IMR-90 (cell line): ENCODE results near the gene ALOXE3. TPM values are rescaled to one million over a fixed set of nuclear protein-coding genes. Genes with fewer than 3 reads are reported as not detected.

ENCODE experiments used
- ATAC-seq: fragments of 200-7000 bp; cut with Tn5 transposase; 2 replicates; pipeline ENCODE4 v1.9.1; 2020; ENCODE audit warnings: low read depth, mild to moderate bottlenecking, moderate library complexity
- BruUV-seq: library from RNA; stranded (reverse); fragments of 400-500 nt; replicated peaks from 2 replicates; lab custom pipeline; 2021; lab: Mats Ljungman, UMichigan
- CTCF ChIA-PET: fragments of 300-600 bp; formaldehyde crosslinking; extraction: SDS; loops from one replicate; lab custom pipeline; 2021; ENCODE audit warnings: antibody characterized with exemption; lab: Yijun Ruan, JAX
- POLR2A ChIA-PET: fragments of 300-600 bp; sonication (Branson Sonifier 250); formaldehyde crosslinking; loops from one replicate; lab custom pipeline; 2022; ENCODE audit warnings: antibody characterized with exemption; ENCODE audit not compliant: unreplicated experiment; lab: Charles Lee
- DNase-seq: peaks from one replicate; pipeline ENCODE4 v3.0.0; 2013
- H2AFZ ChIP-seq: replicated peaks from 2 replicates; pipeline ENCODE3; 2013; ENCODE audit warnings: low read length, mild to moderate bottlenecking; ENCODE audit not compliant: poor library complexity
- H2AK5ac ChIP-seq: 2 replicates; pipeline ENCODE4 v1.6.1; 2013; ENCODE audit warnings: low read depth, low read length, inconsistent platforms
- H2AK9ac ChIP-seq: replicated peaks from 2 replicates; pipeline ENCODE3; 2013; ENCODE audit warnings: mild to moderate bottlenecking, low read depth, low read length, moderate library complexity; ENCODE audit not compliant: poor library complexity
- H2BK120ac ChIP-seq: 2 replicates; pipeline ENCODE4 v1.6.1; 2013; ENCODE audit warnings: low read depth, low read length, inconsistent platforms
- H2BK15ac ChIP-seq: 3 replicates; pipeline ENCODE4 v1.6.1; 2013; ENCODE audit warnings: low read depth, low read length, inconsistent platforms
- H2BK20ac ChIP-seq: 2 replicates; pipeline ENCODE4 v1.6.1; 2013; ENCODE audit warnings: low read depth, mild to moderate bottlenecking, inconsistent platforms, low read length, moderate library complexity
- H2BK5ac ChIP-seq: 2 replicates; pipeline ENCODE4 v1.6.1; 2013; ENCODE audit warnings: mild to moderate bottlenecking, low read depth, low read length, inconsistent platforms; ENCODE audit not compliant: poor library complexity, severe bottlenecking
- H3K14ac ChIP-seq: replicated peaks from 2 replicates; pipeline ENCODE4 v1.6.1; 2013; ENCODE audit warnings: low read depth, low read length, inconsistent platforms
- H3K18ac ChIP-seq: 2 replicates; pipeline ENCODE4 v1.6.1; 2013; ENCODE audit warnings: low read depth, low read length, control low read depth
- H3K23ac ChIP-seq: 2 replicates; pipeline ENCODE4 v1.6.1; 2013; ENCODE audit warnings: low read depth, low read length, inconsistent platforms
- H3K27ac ChIP-seq: 2 replicates; pipeline ENCODE4 v1.5.1; 2013; ENCODE audit warnings: mild to moderate bottlenecking, control low read depth, low read length; ENCODE audit not compliant: insufficient read depth
- H3K27me3 ChIP-seq: 2 replicates; pipeline ENCODE4 v1.6.1; 2013; ENCODE audit warnings: low read length; ENCODE audit not compliant: control insufficient read depth, insufficient read depth
- H3K36me3 ChIP-seq: 2 replicates; pipeline ENCODE4 v1.6.1; 2013; ENCODE audit warnings: low read length, mixed read lengths; ENCODE audit not compliant: control insufficient read depth, insufficient read depth
- H3K4ac ChIP-seq: 2 replicates; pipeline ENCODE4 v1.6.1; 2013; ENCODE audit warnings: low read depth, low read length, inconsistent platforms
- H3K4me1 ChIP-seq: 2 replicates; pipeline ENCODE4 v1.6.1; 2013; ENCODE audit warnings: low read length, mixed read lengths; ENCODE audit not compliant: control insufficient read depth, insufficient read depth
- H3K4me2 ChIP-seq: 2 replicates; pipeline ENCODE4 v1.6.1; 2013; ENCODE audit warnings: low read depth, mild to moderate bottlenecking, control low read depth, low read length, moderate library complexity
- H3K4me3 ChIP-seq: 2 replicates; pipeline ENCODE4 v1.5.1; 2013; ENCODE audit warnings: low read depth, mild to moderate bottlenecking, control low read depth, low read length, moderate library complexity; ENCODE audit not compliant: insufficient read depth
- H3K56ac ChIP-seq: 2 replicates; pipeline ENCODE4 v1.6.1; 2013; ENCODE audit warnings: low read length, inconsistent platforms; ENCODE audit not compliant: insufficient read depth; ENCODE audit errors: extremely low read depth
- H3K79me1 ChIP-seq, 2 experiments: 2 replicates each; pipeline ENCODE4 v1.6.1; 2013; ENCODE audit warnings: low read length in 2 of 2, inconsistent platforms in 1 of 2, low read depth in 1 of 2
- H3K9ac ChIP-seq: 2 replicates; pipeline ENCODE4 v1.6.1; 2013; ENCODE audit warnings: low read depth, low read length, control low read depth
- H3K9me1 ChIP-seq: 2 replicates; pipeline ENCODE4 v1.6.1; 2013; ENCODE audit warnings: low read length, inconsistent platforms; ENCODE audit not compliant: insufficient read depth
- H3K9me3 ChIP-seq: 2 replicates; pipeline ENCODE4 v1.6.1; 2013; ENCODE audit warnings: low read length; ENCODE audit not compliant: control insufficient read depth, insufficient read depth
- H4K20me1 ChIP-seq: 2 replicates; pipeline ENCODE4 v1.6.1; 2013; ENCODE audit warnings: low read length, inconsistent platforms; ENCODE audit not compliant: insufficient read depth
- H4K5ac ChIP-seq: 2 replicates; pipeline ENCODE4 v1.6.1; 2013; ENCODE audit warnings: mild to moderate bottlenecking, low read depth, low read length, control low read depth
- H4K8ac ChIP-seq, 2 experiments: 2 replicates each; pipeline ENCODE4 v1.6.1; 2013; ENCODE audit warnings: low read depth in 2 of 2, low read length in 2 of 2, control low read depth in 1 of 2, inconsistent platforms in 1 of 2
- H4K91ac ChIP-seq: 2 replicates; pipeline ENCODE4 v1.6.1; 2013; ENCODE audit warnings: low read depth, low read length, inconsistent platforms; ENCODE audit not compliant: insufficient read depth
- BHLHE40 ChIP-seq: fragments of 150-350 bp; IDR thresholded peaks from 2 replicates; pipeline ENCODE4 v1.6.1; 2016; ENCODE audit warnings: mild to moderate bottlenecking, low read depth, low read length
- CEBPB ChIP-seq: IDR thresholded peaks from 2 replicates; pipeline ENCODE4 v1.6.1; 2012; ENCODE audit warnings: low read depth, low read length, improper control_type of control experiment
- CHD1 ChIP-seq: IDR thresholded peaks from 2 replicates; pipeline ENCODE4 v1.6.1; 2012; ENCODE audit warnings: low read depth, low read length, improper control_type of control experiment
- CTCF ChIP-seq: conservative IDR thresholded peaks from 2 replicates; pipeline ENCODE4 v1.5.1; 2012; ENCODE audit warnings: mild to moderate bottlenecking, low read depth, low read length, improper control_type of control experiment
- ELK1 ChIP-seq: fragments of 150-350 bp; IDR thresholded peaks from 2 replicates; pipeline ENCODE4 v1.6.1; 2016; ENCODE audit warnings: low read depth, mild to moderate bottlenecking, low read length, moderate library complexity, borderline replicate concordance
- FOS ChIP-seq: fragments of 150-350 bp; IDR thresholded peaks from 2 replicates; pipeline ENCODE4 v1.6.1; 2016; ENCODE audit warnings: low read depth, low read length
- MAFK ChIP-seq: IDR thresholded peaks from 2 replicates; pipeline ENCODE4 v1.6.1; 2012; ENCODE audit warnings: low read depth, low read length, improper control_type of control experiment
- MXI1 ChIP-seq: IDR thresholded peaks from 2 replicates; pipeline ENCODE4 v1.6.1; 2012; ENCODE audit warnings: low read depth, mild to moderate bottlenecking, low read length, moderate library complexity, borderline replicate concordance
- NFE2L2 ChIP-seq: fragments of 150-350 bp; IDR thresholded peaks from 2 replicates; pipeline ENCODE4 v1.6.1; 2016; ENCODE audit warnings: low read depth, mild to moderate bottlenecking, low read length
- POLR2A ChIP-seq: IDR thresholded peaks from 2 replicates; pipeline ENCODE4 v1.6.1; 2012; ENCODE audit warnings: mild to moderate bottlenecking, low read depth, low read length
- RAD21 ChIP-seq: IDR thresholded peaks from 2 replicates; pipeline ENCODE4 v1.6.1; 2012; ENCODE audit warnings: low read length, improper control_type of control experiment
- RFX5 ChIP-seq: IDR thresholded peaks from 2 replicates; pipeline ENCODE4 v1.8.0; 2012; ENCODE audit warnings: low read depth, mild to moderate bottlenecking, low read length, moderate library complexity
- SMC3 ChIP-seq: fragments of 150-350 bp; IDR thresholded peaks from 2 replicates; pipeline ENCODE4 v1.6.1; 2016; ENCODE audit warnings: low read depth, mild to moderate bottlenecking, antibody characterized with exemption, low read length, moderate library complexity
- USF2 ChIP-seq: fragments of 150-350 bp; IDR thresholded peaks from 2 replicates; pipeline ENCODE4 v1.6.1; 2017; ENCODE audit warnings: mild to moderate bottlenecking, antibody characterized with exemption, low read length, low read depth
- WGBS, 2 experiments: methylation state at CpG; one replicate each; pipeline versions ENCODE4 v1.1.5 to v1.1.7; 2013; ENCODE audit warnings: missing lambda C conversion rate in 2 of 2; ENCODE audit not compliant: insufficient read length in 1 of 2; ENCODE audit errors: extremely low coverage in 2 of 2; 5-methylcytosine and 5-hydroxymethylcytosine counted together
- dilution Hi-C: fragments of 300-500 bp; cut with HindIII; formaldehyde crosslinking; loops from one replicate; pipeline ENCODE4 v1.14.3; 2018; ENCODE audit warnings: low sequenced_read_pairs; ENCODE audit not compliant: unreplicated experiment
- in situ Hi-C: fragments of 300-500 bp; cut with MboI; formaldehyde crosslinking; loops from 3 replicates; pipeline ENCODE4 v1.14.3; 2019; ENCODE audit warnings: low sequenced_read_pairs, inconsistent platforms, mixed read lengths
- intact Hi-C: fragments of 100-400 bp; cut with micrococcal nuclease; formaldehyde crosslinking; loops from 2 replicates; pipeline ENCODE4 v1.10.0; 2022
- polyA plus RNA-seq, 3 experiments: library from polyadenylated mRNA; depleted of rRNA; stranded (reverse); fragments of >200 nt; gene quantifications; 2 replicates each; pipeline ENCODE4 v1.2.3, GENCODE V29; 2012; ENCODE audit warnings: low replicate concordance in 1 of 3
- total RNA-seq: library from RNA; depleted of rRNA; stranded (reverse); fragments of >200 nt; gene quantifications from 2 replicates; pipeline ENCODE4 v1.2.3, GENCODE V29; 2012

Gene ALOXE3
- total and polyA plus RNA-seq, 2 of the 4 experiments (the other 2 are of a cell fraction), result under 0.01 to 0.26 TPM

GRCh38 chr17:8062807-8063483 is 55.4 kb downstream of the ALOXE3 start (continued):
- TF ChIP-seq CHD1, result no peak

- dilution Hi-C loops, result no loop called here
- no peaks in the 10 kb centered on the region for H3K9me1 ChIP-seq
- no peak overlapping the region for H4K8ac ChIP-seq
- ChIA-PET POLR2A (no interaction called here), CTCF (interaction anchor here (1.0 to 4.9 kb wide), 4 partner anchors 11 to 56 kb away, joined by 3 to 25 read pairs (median 5); partner anchors contain the start of gene ALOXE3)
- H4K91ac ChIP-seq, result no peak overlapping the region
- H3K4ac ChIP-seq, result no peak overlapping the region
- H2BK5ac ChIP-seq, result no peak overlapping the region
- no peak overlapping the region for H2AK5ac ChIP-seq
- H3K18ac ChIP-seq, result no peak overlapping the region
- H3K56ac ChIP-seq, result no peak overlapping the region
- no peak overlapping the region for H3K27ac ChIP-seq
- ATAC-seq (no peak), DNase-seq (peak; percentile 25)
- H3K14ac ChIP-seq, result no peak overlapping the region
- no CpG with 5 or more reads among the region's 8 CpGs for WGBS, 2 experiments
- no peaks in the 10 kb centered on the region for H3K36me3 ChIP-seq
- H2AK9ac ChIP-seq, result no peak overlapping the region
- in situ Hi-C loops, result no loop called here
- no peak overlapping the region for H2BK20ac ChIP-seq
- H4K20me1 ChIP-seq, result peaks cover 5% of the 10 kb centered on the region; the same call in 1 of the 2 replicates
- no peak overlapping the region for H3K4me3 ChIP-seq
- H3K27me3 ChIP-seq, result peaks cover 73% of the 10 kb centered on the region
- intact Hi-C loops, result loop anchor here (5.0 to 10.0 kb wide), 2 partner anchors 160 to 722 kb away; no protein-coding TSS in a partner anchor
- no peak overlapping the region for H3K23ac ChIP-seq
- no peak overlapping the region for H2BK120ac ChIP-seq
- H3K4me1 ChIP-seq, result no peaks in the 10 kb centered on the region
- no peak overlapping the region for H2AFZ ChIP-seq
- no TSS peak for BruUV-seq
- H4K5ac ChIP-seq, result no peak overlapping the region
- no peak overlapping the region for H2BK15ac ChIP-seq
- 0 out of 2 replicates have a peak overlapping the region, but pooled peaks have one; percentile 7 for H3K4me2 ChIP-seq
- H3K9me3 ChIP-seq, result no peaks in the 10 kb centered on the region
- no peak overlapping the region for H3K9ac ChIP-seq
- no peaks in the 10 kb centered on the region for H3K79me1 ChIP-seq
- TF ChIP-seq CHD1 (no peak), MAFK (no peak), POLR2A (no peak), RFX5 (no peak), CEBPB (no peak), RAD21 (no peak), SMC3 (no peak), ELK1 (no peak), BHLHE40 (no peak), USF2 (no peak), NFE2L2 (no peak), FOS (no peak), CTCF (no peak), MXI1 (no peak)
Observed at GRCh38 chr17:8062435-8062806, 55.9 kb downstream of the ALOXE3 start.
